RPMI8226 (cell line): ENCODE results near the gene NEU4.
A peak's percentile ranks its signal among the peaks of the same experiment; 100 is the strongest.

Source experiments
- DNase-seq: peaks from one replicate; pipeline ENCODE4 v3.0.0-alpha.2; 2015

The NEU4 gene

DNA sequence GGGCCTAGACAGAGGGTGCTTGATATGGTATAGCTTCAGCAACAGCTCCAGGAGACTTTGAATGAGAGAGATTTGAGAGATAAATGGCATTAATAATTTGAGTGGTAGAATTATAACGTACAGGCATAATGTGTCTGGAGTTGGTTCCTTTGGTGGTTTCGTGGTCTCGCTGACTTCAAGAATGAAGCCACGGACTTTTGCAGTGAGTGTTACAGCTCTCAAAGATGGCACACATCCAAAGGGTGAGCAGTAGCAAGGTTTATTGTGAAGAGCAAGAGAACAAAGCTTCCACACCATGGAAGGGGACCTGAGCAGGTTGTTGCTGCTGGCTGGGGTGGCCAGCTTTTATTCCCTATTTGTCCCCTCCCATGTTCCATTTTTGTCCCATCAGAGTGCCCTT, 26.6 kb downstream of the NEU4 start:
- no peak for DNase-seq

- DNase-seq, result no peak
Observed at GRCh38 chr2:241836292-241836691, 27.3 kb downstream of the NEU4 start.

- DNase-seq, result no peak
Observed at GRCh38 chr2:241837197-241837965, 28.4 kb downstream of the NEU4 start.

DNA sequence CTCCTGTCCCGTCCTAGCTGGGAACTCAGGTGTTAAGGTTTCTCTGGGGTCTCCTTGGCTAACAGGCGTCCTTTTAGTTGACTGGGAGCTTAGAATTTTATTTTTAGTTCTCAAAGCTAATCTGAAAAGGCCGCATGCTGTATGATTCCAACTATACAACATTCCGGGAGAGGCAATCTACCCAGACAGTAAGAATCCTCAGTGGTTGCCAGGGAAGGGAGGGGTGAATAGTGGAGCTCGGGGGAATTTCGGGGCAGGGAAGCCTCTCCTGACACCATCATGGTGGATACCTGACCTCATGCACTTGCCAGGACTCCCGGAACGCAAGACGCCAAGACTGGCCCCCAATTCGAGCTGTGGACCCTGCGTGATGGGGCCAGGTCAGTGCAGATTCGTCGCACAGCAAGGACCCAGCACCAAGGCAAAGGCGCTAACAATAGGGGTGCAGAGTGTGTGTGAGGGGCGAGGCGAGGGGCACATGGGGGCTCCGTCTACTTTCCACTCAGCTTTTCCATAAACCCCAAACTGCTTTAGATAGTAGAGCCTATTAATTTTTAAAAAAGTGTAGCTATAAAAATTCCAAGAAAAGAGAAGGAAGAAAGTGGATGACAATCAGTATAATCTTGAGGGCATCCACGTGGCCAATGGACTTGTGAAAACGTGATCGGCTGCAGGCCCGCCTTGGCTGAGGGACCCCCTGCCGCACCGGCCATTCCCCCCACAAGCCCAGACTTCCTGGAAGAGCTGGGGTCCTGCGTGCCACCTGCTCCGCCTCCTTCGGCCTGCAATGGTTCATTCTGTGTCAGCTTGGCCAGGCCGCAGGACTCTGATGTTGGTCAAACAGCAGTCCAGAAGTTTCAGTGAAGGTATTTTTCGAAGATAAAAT, 32.4 kb downstream of the NEU4 start:
- no peak for DNase-seq

- DNase-seq, result peak; percentile 9
Observed at GRCh38 chr2:241842067-241842415, 33.0 kb downstream of the NEU4 start.

GRCh38 chr2:241842620-241843211, 33.7 kb downstream of the NEU4 start:
- DNase-seq, result peak; percentile 36

DNA sequence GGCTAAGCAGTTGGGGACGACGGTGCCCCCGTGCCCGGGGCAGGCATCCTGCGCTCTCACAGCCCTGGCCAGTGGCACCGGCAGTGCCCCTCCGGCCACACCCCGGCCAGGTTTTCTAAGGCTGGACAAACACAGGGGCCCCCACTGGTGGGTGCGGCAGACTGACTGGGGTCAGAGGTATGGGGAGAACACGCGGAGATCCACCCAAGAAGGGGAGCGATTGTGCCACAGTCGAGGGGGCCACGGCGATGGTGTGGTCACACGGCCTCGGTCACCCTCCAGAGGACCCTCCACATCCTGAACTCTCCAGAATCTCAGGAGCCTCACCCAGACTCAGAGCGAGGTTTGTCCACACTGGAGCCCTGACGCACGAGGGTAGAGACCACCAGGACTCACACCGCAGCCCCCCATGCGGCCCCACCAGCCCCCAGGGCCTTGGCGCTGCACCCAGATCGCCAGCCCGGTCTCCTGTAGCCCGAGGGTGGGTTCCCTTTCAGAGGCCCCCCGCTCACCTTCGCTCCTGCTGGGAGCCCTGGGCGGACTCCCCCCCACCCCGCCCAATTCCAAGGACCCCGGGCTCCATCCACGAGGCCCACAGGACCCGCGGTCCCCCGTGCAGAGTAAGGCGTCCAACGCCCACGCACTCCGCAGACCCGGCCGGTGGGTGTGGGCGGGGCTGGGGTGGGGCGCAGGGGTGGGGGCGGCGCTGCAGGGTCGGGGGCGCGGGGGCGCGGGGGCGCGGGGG, 34.5 kb downstream of the NEU4 start:
- no peak for DNase-seq

DNA sequence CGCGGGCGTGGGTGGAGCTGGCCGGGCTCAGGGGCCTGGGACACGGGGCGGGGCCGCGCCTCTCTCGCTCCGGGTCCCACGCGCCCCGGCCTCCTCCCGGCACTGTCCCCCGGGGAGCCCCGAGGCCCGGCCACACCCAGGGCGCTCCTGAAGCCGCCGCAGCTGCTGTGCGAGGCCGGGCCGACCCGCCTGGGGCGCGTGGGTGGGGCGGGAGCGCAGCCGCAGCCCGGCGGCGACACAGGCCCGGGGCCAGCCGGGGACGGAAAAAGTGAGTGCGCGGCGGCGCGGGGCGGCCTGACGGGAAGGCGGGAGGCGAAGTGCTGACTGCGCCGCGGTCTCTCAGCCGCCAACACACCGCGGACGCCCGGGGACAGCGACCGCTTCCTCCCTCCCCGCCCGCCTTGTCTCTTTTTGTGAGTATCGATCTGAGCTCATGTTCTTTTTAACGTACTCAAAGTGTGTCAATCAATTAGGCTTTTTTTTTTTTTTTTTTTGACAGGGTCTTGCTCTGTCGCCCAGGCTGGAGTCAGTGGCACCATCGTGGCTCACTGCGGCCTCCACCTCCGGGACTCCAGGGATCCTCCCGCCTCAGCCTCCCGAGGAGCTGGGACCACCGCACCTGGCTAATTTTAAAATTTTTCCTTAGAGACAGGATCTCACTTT, 35.2 kb downstream of the NEU4 start:
- DNase-seq, result peak; percentile 77

DNA sequence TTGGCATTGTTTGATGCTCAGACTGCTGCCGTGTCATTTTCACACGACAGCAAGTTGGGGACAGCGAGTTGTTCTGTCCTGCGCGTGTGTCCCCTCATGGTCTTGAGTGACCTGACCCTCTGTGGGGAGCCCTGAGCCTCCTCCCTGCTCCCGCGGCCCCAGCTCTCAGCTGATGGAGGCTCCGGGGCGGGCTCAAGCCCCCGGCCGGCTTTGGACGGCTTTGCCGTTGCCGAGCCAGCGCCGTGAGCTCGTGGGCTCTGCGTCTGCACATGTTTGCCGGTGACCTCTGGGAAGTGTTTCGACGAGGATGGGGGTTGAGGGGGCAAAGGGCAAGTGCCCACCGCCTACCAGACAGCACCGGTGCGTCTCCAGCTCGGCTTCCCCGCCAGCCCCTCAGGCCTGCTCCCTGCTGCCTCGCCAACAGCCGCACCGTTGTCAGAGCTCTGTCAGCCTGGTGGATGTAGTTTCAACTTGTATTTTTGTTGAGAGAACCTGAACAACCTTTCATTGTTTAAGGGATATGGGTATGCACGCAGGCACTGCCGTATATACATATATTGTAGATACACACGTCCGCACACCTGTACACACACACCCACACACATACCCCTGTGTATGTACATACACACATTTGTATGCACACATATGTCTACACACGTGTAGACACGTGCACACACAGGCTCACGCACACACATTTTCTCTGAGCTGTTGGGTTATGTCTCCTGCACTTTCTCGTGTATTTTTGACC, 36.0 kb downstream of the NEU4 start:
- no peak for DNase-seq

DNA sequence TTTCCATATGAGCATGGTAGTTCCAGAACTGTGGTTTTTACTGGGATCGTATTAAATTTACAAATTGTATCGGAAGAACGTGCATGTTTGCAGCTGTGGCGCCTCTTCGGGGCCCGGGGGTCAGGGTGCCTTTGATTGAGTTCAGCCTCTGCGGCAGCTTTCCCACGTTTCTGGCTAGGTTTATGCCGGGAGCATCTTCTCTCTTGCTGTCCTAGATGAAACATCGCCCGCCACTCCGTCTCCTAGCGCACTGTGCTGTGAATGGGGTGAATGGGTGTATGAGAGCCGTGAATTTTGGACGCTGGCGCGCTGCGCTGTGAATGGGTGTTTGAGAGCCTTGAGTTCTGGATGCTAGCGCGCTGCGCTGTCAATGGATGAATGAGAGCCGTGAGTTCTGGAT, 37.4 kb downstream of the NEU4 start:
- no peak for DNase-seq

DNA sequence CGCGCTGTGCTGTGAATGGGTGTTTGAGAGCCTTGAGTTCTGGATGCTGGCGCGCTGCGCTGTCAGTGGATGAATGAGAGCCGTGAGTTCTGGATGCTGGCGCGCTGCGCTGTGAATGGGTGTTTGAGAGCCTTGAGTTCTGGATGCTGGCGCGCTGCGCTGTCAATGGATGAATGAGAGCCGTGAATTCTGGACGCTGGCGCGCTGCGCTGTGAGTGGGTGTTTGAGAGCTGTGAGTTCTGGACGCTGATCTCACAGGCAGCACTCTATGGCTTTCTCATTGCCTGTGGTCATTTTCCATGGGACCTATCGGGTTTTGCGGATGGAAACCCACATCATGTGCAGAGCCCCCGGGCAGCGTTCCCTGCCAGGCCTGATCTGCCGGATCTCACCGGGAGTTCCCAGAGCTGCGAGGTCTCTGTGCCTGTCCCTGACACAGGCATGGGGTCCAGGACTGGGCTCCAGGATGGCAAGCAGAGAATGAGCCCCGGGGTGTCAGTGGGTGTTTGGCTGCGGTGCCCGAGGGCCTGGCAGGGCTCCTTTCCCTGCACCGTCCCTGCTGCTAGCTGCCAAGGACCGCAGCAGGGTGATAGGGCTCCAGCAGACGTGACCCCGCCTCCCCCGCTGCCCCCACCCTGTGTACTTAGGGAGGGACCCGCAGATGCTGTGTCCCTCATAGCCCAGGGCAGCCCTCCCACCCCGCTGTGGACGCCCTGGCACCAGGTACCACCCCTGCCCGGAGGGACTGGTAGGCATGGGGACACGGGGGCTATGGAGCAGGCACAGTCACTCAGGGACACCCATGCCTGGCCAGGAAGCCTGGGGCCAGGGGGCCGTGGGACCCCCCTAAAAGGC, 40.0 kb downstream of the NEU4 start:
- DNase-seq, result no peak

- DNase-seq, result no peak
Observed at GRCh38 chr2:241849616-241850543, 40.9 kb downstream of the NEU4 start.

GRCh38 chr2:241850544-241851324, 41.7 kb downstream of the NEU4 start:
- no peak for DNase-seq

DNA sequence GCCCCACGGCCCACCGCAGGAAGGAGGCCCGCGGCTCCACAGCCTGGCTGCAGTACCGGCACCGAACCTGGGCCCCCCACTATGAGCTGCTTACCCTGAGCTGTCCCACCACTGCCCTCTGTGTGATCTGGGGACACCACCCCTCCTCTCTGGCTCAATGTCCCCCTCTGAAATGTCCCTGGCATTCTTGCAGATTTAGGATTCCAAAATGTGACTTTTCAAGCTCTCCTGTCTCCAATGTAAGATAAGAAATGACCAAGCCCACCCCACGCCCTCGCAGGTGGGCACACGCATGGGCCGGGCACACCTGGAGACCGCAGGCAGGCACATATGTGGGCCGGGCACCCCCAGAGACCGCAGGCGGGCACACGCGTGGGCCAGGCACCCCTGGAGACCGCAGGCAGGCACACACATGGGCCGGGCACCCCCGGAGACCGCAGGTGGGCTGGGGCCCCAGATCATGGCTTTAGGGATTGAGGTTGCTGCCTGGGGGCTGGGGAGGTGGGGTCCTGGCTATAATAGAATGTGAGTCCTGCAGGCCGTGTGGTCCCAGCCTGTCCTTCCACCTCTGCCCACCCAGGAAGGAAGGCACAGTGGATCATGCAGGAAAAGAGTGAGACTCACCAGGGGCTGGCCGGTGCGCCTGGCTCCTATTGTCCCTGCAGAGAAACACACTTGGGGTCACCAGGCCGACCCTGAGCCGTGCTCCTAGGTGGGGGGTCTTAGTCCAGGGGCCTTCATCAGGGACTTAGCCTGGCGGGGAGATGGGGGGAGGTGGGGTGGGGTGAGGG, 42.5 kb downstream of the NEU4 start:
- no peak for DNase-seq

- DNase-seq, result no peak
Observed at GRCh38 chr2:241852116-241852980, 43.4 kb downstream of the NEU4 start.

- DNase-seq, result no peak
Observed at GRCh38 chr2:241852981-241853631, 44.1 kb downstream of the NEU4 start.
